ENCODE data around the gene HSPB9.

DNA sequence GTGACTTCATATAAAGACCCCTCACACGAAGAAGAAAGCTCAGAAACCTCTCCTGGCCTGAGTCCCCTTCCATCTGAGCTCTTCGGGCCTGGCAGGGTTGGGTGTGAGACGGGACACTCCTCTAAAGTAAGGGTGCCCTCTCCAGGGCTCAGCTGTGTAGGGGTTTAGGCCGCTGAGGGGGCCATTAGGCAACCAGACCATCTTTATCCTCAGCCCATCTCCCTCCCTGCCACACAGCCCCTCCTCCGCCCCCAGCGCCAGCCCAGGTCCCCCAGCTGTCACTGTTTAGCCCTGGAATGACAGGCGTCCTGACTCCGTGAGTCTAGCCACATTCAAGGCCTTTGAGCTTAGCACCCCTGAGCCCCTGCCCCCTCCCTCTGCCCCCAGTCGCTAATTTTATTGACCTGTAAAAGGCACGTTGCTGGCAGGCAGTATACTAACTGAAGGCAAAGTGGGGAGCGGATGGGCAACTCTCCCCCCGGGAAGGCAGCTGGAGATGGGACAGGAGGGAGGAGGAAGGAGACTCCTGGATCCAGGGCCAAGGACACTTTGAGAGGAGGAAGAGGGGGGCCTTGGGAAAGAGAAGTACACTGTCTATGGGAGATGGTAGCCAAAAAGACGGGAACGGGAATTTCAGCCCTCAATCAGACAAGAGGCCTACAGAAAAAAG lies 23.7 kb upstream of the HSPB9 start:
- TF ChIP-seq, protein P1, sequence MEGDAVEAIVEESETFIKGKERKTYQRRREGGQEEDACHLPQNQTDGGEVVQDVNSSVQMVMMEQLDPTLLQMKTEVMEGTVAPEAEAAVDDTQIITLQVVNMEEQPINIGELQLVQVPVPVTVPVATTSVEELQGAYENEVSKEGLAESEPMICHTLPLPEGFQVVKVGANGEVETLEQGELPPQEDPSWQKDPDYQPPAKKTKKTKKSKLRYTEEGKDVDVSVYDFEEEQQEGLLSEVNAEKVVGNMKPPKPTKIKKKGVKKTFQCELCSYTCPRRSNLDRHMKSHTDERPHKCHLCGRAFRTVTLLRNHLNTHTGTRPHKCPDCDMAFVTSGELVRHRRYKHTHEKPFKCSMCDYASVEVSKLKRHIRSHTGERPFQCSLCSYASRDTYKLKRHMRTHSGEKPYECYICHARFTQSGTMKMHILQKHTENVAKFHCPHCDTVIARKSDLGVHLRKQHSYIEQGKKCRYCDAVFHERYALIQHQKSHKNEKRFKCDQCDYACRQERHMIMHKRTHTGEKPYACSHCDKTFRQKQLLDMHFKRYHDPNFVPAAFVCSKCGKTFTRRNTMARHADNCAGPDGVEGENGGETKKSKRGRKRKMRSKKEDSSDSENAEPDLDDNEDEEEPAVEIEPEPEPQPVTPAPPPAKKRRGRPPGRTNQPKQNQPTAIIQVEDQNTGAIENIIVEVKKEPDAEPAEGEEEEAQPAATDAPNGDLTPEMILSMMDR (IDR thresholded peaks at IDR 0.05; ENCODE audit: insufficient read depth, low read length, poor library complexity, severe bottlenecking): no peak
- TF ChIP-seq EZH2phosphoT487 (conservative IDR thresholded peaks at IDR 0.05; ENCODE audit: low read length): no peak

Measured in SU-DHL-6 (cell line).